Endothelial cell of umbilical vein (primary cell): Measurements from ENCODE around the gene LSMEM2. TPM values are rescaled to one million over a fixed set of nuclear protein-coding genes. Genes with fewer than 3 reads are reported as not detected.

Source experiments
- BruUV-seq: library from RNA; stranded (reverse); fragments of 400-500 nt; replicated peaks from 2 replicates; lab custom pipeline; 2021; lab: Mats Ljungman, UMichigan
- CTCF ChIA-PET: fragments of 300-600, 350-600 bp; sonication (Branson Sonifier 250); formaldehyde crosslinking; loops from one replicate; lab custom pipeline; 2021; ENCODE audit warnings: antibody characterized with exemption, inconsistent platforms; lab: Charles Lee
- POLR2A ChIA-PET: fragments of 300-600, 350-600 bp; sonication (Branson Sonifier 250); formaldehyde crosslinking; loops from one replicate; lab custom pipeline; 2021; ENCODE audit warnings: antibody characterized with exemption, inconsistent platforms; lab: Charles Lee
- DNase-seq: peaks from one replicate; pipeline ENCODE4 v3.0.0-alpha.2; 2011; ENCODE audit warnings: low read depth, low spot score
- FAIRE-seq: peaks from 2 replicates; lab custom pipeline; 2011; peaks lifted over from hg19 to GRCh38; lab: Jason Lieb, UNC
- H2AFZ ChIP-seq: 2 replicates; pipeline ENCODE4 v1.6.0; 2012; ENCODE audit warnings: low read depth, low read length, control low read depth, inconsistent platforms
- H3K27ac ChIP-seq: 2 replicates; pipeline ENCODE4 v1.5.1; 2011; ENCODE audit warnings: low read depth, mild to moderate bottlenecking, control low read depth, low read length, moderate library complexity; ENCODE audit not compliant: insufficient read depth
- H3K27me3 ChIP-seq, 2 experiments: 2 replicates each; pipeline versions ENCODE4 v1.6.0 to v1.6.1; 2011; ENCODE audit warnings: low read length in 2 of 2, mixed read lengths in 1 of 2; ENCODE audit not compliant: control insufficient read depth in 2 of 2, insufficient read depth in 2 of 2
- H3K36me3 ChIP-seq, 2 experiments: 2 replicates in 1 of 2; 3 replicates in 1 of 2; pipeline ENCODE4 v1.5.1; 2011; ENCODE audit warnings: low read length in 2 of 2, mild to moderate bottlenecking in 1 of 2, moderate library complexity in 1 of 2; ENCODE audit not compliant: control insufficient read depth in 2 of 2, insufficient read depth in 2 of 2; ENCODE audit errors: extremely low read depth in 1 of 2
- H3K4me1 ChIP-seq: 3 replicates; pipeline ENCODE4 v1.5.1; 2011; ENCODE audit warnings: mild to moderate bottlenecking, low read length; ENCODE audit not compliant: control insufficient read depth, insufficient read depth; ENCODE audit errors: extremely low read depth
- H3K4me2 ChIP-seq: 2 replicates; pipeline ENCODE4 v1.6.1; 2011; ENCODE audit warnings: low read length, control low read depth, mixed read lengths; ENCODE audit not compliant: insufficient read depth
- H3K4me3 ChIP-seq, 3 experiments: fragments of 200-600 bp in 1 of 3; sonication (generic), shearing (Covaris generic) in 1 of 3; replicated peaks in 1 of 3; 2 replicates each; pipeline ENCODE4 v1.5.1; 2011 to 2016; ENCODE audit warnings: control low read depth in 3 of 3, low read length in 3 of 3, mild to moderate bottlenecking in 2 of 3, inconsistent platforms in 1 of 3, low read depth in 1 of 3, moderate library complexity in 1 of 3; ENCODE audit not compliant: insufficient read depth in 1 of 3
- H3K79me2 ChIP-seq: 2 replicates; pipeline ENCODE4 v1.6.0; 2012; ENCODE audit warnings: low read length, inconsistent platforms; ENCODE audit not compliant: control insufficient read depth, insufficient read depth
- H3K9ac ChIP-seq: replicated peaks from 2 replicates; pipeline ENCODE3; 2011; ENCODE audit warnings: low read length, control low read depth; ENCODE audit not compliant: insufficient read depth; ENCODE audit errors: extremely low read depth
- H3K9me1 ChIP-seq: replicated peaks from 3 replicates; pipeline ENCODE4 v1.6.0; 2011; ENCODE audit warnings: mild to moderate bottlenecking, low read length; ENCODE audit not compliant: control insufficient read depth, insufficient read depth; ENCODE audit errors: extremely low read depth
- H3K9me3 ChIP-seq: replicated peaks from 2 replicates; pipeline ENCODE4 v1.5.1; 2012; ENCODE audit warnings: low read length, inconsistent platforms; ENCODE audit not compliant: control insufficient read depth, insufficient read depth
- H4K20me1 ChIP-seq: replicated peaks from 2 replicates; pipeline ENCODE3; 2011; ENCODE audit warnings: mild to moderate bottlenecking, low read length; ENCODE audit not compliant: control insufficient read depth, insufficient read depth; ENCODE audit errors: extremely low read depth
- CTCF ChIP-seq, 2 donors: IDR thresholded peaks; 1 replicate in 1 of 2; 2 replicates in 1 of 2; pipeline ENCODE4 v1.5.1; 2011; ENCODE audit warnings: low read length in 2 of 2, mild to moderate bottlenecking in 2 of 2, moderate library complexity in 2 of 2, control low read depth in 1 of 2, inconsistent platforms in 1 of 2, low read depth in 1 of 2; ENCODE audit not compliant: insufficient read depth in 1 of 2; ENCODE audit errors: extremely low read depth in 1 of 2
- GATA2 ChIP-seq: IDR thresholded peaks from 2 replicates; pipeline ENCODE4 v1.7.0; 2011; ENCODE audit warnings: low read depth, mild to moderate bottlenecking, moderate library complexity, mixed read lengths, low read length; ENCODE audit not compliant: insufficient read length, insufficient read depth
- JUN ChIP-seq: IDR thresholded peaks from 2 replicates; pipeline ENCODE4 v1.6.1; 2011; ENCODE audit warnings: borderline replicate concordance, low read depth; ENCODE audit not compliant: insufficient read length, insufficient read depth
- MYC ChIP-seq: IDR thresholded peaks from one replicate; pipeline ENCODE4 v1.6.1; 2011; ENCODE audit warnings: mild to moderate bottlenecking, low read depth, low read length
- dilution Hi-C: fragments of 300-500 bp; cut with MboI; formaldehyde crosslinking; loops from one replicate; pipeline ENCODE4 v1.15.0; 2019; ENCODE audit warnings: low sequenced_read_pairs; ENCODE audit not compliant: extremely low pct_ligation_motif_present
- intact Hi-C: fragments of 100-400 bp; cut with micrococcal nuclease; formaldehyde crosslinking; loops from one replicate; pipeline ENCODE4 v1.10.0; 2022
- polyA plus RNA-seq, 4 experiments: library from polyadenylated mRNA; depleted of rRNA in 3 of 4; stranded (reverse) in 3 of 4; unstranded in 1 of 4; fragments of >200 nt; gene quantifications; 2 replicates each; pipeline versions ENCODE4 v1.2.1 to v1.2.3, GENCODE V29; 2011 to 2012; ENCODE audit warnings: missing spikeins in 1 of 4
- total RNA-seq: library from RNA; stranded (reverse); gene quantifications from 2 replicates; pipeline ENCODE4 v1.2.3, GENCODE V29; 2021

Gene LSMEM2
- total and polyA plus RNA-seq, 2 donors (not counting 3 experiments of a cell fraction or from before 2014, with no cell fraction given), result not detected

GRCh38 chr3:50238549-50239026, 40.3 kb upstream of the LSMEM2 start:
- Histone ChIP-seq H3K4me3 (peak overlapping the region; percentile 29 to 88 (median 80)), H3K9ac (peak overlapping the region; percentile 64), H3K9me3 (no peaks in the 10 kb centered on the region), H3K4me2 (peak overlapping the region; percentile 93), H3K4me1 (peaks cover 53% of the 10 kb centered on the region), H3K27me3 (no peaks in the 10 kb centered on the region), H3K9me1 (no peaks in the 10 kb centered on the region), H3K36me3 (peaks cover 2 to 10% of the 10 kb centered on the region in 2 experiments), H3K27ac (peak overlapping the region; percentile 60), H4K20me1 (no peaks in the 10 kb centered on the region), H3K79me2 (peaks cover 71% of the 10 kb centered on the region), H2AFZ (no peak overlapping the region)
- DNase-seq (peak; percentile 33), FAIRE-seq (peak; percentile 58)
- CTCF ChIA-PET, result interaction anchor here (0.9 to 2.4 kb wide), 4 partner anchors 8 to 44 kb away, joined by 4 to 17 read pairs (median 6); no protein-coding TSS in a partner anchor
- BruUV-seq, result no TSS peak
- intact Hi-C loops (loop anchor here (1.0 to 5.0 kb wide), 4 partner anchors 8 to 81 kb away; partner anchors contain the start of gene SEMA3F), dilution Hi-C loops (no loop called here)
- TF ChIP-seq CTCF (IDR thresholded peaks at IDR 0.05; ENCODE audit: extremely low read depth in 1 of 2, insufficient read depth in 1 of 2, low read depth in 1 of 2, low read length in 2 of 2), result peak in 1 of 2 donors; percentile 6
- no peak for TF ChIP-seq GATA2
- POLR2A ChIA-PET, result no interaction called here

GRCh38 chr3:50239649-50240048, 39.2 kb upstream of the LSMEM2 start:
- CTCF ChIA-PET, result interaction anchor here (0.9 to 1.4 kb wide), 3 partner anchors 17 to 45 kb away, joined by 3 to 4 read pairs (median 4); no protein-coding TSS in a partner anchor

More at GRCh38 chr3:50239649-50240048, 39.2 kb upstream of the LSMEM2 start:
- Histone ChIP-seq H3K4me1 (peaks cover 63% of the 10 kb centered on the region), H3K36me3 (peaks cover 2 to 17% of the 10 kb centered on the region in 2 experiments), H4K20me1 (no peaks in the 10 kb centered on the region), H3K4me3 (no peak overlapping the region), H3K9me3 (no peaks in the 10 kb centered on the region), H2AFZ (no peak overlapping the region), H3K9ac (no peak overlapping the region), H3K9me1 (no peaks in the 10 kb centered on the region), H3K27ac (no peak overlapping the region), H3K4me2 (no peak overlapping the region), H3K27me3 (no peaks in the 10 kb centered on the region), H3K79me2 (peaks cover 81% of the 10 kb centered on the region)
- peak; percentile 24 for FAIRE-seq
- BruUV-seq, result no TSS peak
- POLR2A ChIA-PET, result no interaction called here
- dilution Hi-C loops (loop anchor here (5.0 kb wide), 1 partner anchor 57 kb away; no protein-coding TSS in a partner anchor), intact Hi-C loops (loop anchor here (5.0 kb wide), 1 partner anchor 82 kb away; the partner anchor contains the start of gene SEMA3F)
- TF ChIP-seq MYC, result no peak
- TF ChIP-seq JUN, result no peak
- DNase-seq, result no peak
